ENCODE results near the gene KCNT1.

DNA sequence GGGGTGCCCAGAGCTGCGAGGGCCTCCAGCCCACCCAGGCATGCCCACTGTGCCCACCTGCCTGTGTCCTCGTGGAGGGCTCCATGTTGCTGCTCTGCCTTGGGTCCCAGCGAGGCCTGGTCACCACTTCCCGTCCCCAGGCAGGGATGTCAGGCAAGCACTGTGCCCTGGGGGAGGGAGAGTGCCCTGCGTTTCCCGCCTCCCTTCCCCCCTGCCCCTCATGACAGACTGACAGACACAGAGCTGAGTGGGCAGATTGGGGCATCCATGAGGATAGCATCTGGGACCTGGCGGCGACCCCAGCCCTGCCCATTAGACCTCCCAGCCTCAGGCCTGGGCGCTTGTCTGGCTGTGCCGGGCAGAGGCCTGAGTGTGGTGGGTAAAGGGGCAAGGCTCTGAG, 56.9 kb downstream of the KCNT1 start:
- TF ChIP-seq, protein P1, sequence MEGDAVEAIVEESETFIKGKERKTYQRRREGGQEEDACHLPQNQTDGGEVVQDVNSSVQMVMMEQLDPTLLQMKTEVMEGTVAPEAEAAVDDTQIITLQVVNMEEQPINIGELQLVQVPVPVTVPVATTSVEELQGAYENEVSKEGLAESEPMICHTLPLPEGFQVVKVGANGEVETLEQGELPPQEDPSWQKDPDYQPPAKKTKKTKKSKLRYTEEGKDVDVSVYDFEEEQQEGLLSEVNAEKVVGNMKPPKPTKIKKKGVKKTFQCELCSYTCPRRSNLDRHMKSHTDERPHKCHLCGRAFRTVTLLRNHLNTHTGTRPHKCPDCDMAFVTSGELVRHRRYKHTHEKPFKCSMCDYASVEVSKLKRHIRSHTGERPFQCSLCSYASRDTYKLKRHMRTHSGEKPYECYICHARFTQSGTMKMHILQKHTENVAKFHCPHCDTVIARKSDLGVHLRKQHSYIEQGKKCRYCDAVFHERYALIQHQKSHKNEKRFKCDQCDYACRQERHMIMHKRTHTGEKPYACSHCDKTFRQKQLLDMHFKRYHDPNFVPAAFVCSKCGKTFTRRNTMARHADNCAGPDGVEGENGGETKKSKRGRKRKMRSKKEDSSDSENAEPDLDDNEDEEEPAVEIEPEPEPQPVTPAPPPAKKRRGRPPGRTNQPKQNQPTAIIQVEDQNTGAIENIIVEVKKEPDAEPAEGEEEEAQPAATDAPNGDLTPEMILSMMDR (IDR thresholded peaks at IDR 0.05) = no peak
- TF ChIP-seq POLR2A (IDR thresholded peaks at IDR 0.05) = no peak
